RWPE2 (cell line): ENCODE results near the gene CFAP77.

Experiments used
- ATAC-seq: fragments of 200-7000 bp; cut with Tn5 transposase; 3 replicates; pipeline ENCODE4 v1.9.1; 2021; ENCODE audit warnings: low read depth
- DNase-seq: peaks from one replicate; pipeline ENCODE4 v3.0.0-alpha.2; 2020; ENCODE audit warnings: low spot score
- H3K27ac ChIP-seq: fragments of 450-650 bp; 2 replicates; pipeline ENCODE4 v1.5.1; 2017; ENCODE audit warnings: mild to moderate bottlenecking; ENCODE audit not compliant: poor library complexity, severe bottlenecking
- H3K27me3 ChIP-seq: fragments of 250-450 bp; sonication (Bioruptor Pico); 2 replicates; pipeline ENCODE4 v1.5.1; 2021; ENCODE audit warnings: mild to moderate bottlenecking, moderate library complexity; ENCODE audit not compliant: insufficient read depth, poor library complexity, severe bottlenecking
- H3K36me3 ChIP-seq: fragments of 250-450 bp; sonication (Bioruptor Pico); 2 replicates; pipeline ENCODE4 v1.5.1; 2020; ENCODE audit warnings: low read depth, mild to moderate bottlenecking, moderate library complexity
- H3K4me1 ChIP-seq: fragments of 250-450 bp; sonication (Bioruptor Pico); 2 replicates; pipeline ENCODE4 v1.5.1; 2021; ENCODE audit warnings: mild to moderate bottlenecking, moderate library complexity; ENCODE audit not compliant: insufficient read depth, poor library complexity, severe bottlenecking
- H3K4me3 ChIP-seq: fragments of 250-450 bp; sonication (Bioruptor Pico); 2 replicates; pipeline ENCODE4 v1.5.1; 2021; ENCODE audit warnings: mild to moderate bottlenecking, moderate library complexity; ENCODE audit not compliant: severe bottlenecking
- H3K9me3 ChIP-seq: fragments of 250-450 bp; sonication (Bioruptor Pico); 2 replicates; pipeline ENCODE4 v1.5.1; 2021; ENCODE audit warnings: mild to moderate bottlenecking, moderate library complexity; ENCODE audit not compliant: severe bottlenecking
- CTCF ChIP-seq: fragments of 450-650 bp; IDR thresholded peaks from one replicate; pipeline ENCODE4 v1.5.1; 2017; ENCODE audit warnings: mild to moderate bottlenecking, moderate library complexity; ENCODE audit not compliant: poor library complexity, severe bottlenecking

CFAP77 gene

DNA sequence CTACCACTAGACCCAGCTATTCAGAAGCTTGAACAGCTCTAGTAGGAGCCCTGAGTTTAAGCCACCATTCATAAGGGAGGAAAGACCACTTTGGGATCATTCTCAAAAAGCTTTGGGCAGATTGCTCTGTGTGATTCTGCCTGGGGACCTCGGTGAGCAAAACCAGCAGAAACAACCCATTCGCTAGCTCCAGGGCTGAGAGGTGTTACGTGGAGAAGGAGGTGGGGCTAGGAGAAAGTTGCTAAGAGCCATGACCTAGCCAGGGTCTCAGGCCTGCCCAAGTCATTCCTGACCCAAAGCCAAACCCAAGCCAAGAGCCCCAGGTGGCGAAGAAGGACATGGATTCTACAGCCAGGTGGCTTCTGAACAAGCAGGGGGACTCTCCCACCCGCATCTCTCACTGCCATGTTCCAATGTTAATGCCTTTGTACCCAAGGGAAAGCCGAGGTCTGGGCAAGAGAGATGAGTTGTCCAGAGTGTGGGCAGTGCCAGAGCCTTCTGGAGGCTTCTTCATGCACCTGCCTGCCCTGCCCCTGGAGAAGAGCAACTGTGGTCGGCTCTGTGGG, 168.4 kb downstream of the CFAP77 start:
- TF ChIP-seq CTCF: no peak
- peaks cover 72% of the 10 kb centered on the region for H3K27me3 ChIP-seq

DNA sequence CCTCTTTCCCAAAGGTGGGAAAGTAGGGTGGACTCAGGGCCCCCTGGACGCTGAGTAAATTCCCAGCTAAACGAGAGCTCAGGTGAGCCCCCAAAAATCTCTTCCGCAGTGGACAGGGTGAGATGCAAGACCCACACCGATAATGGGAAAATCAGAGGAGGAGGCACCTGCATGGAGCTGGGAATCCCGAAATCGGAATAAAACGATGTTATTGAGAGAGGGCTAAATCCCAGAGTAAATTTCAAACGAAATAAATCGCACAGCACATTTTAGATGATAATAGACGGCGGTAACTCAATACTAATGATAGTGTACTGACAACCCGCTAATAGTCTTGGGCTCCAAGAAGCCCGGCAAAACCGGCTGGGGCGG, 169.4 kb downstream of the CFAP77 start:
- DNase-seq: no peak
- Histone ChIP-seq H3K27ac (no peak overlapping the region), H3K27me3 (peaks cover 80% of the 10 kb centered on the region), H3K36me3 (no peaks in the 10 kb centered on the region), H3K4me1 (no peaks in the 10 kb centered on the region), H3K9me3 (no peaks in the 10 kb centered on the region), H3K4me3 (no peak overlapping the region)
- no peak for ATAC-seq
- TF ChIP-seq CTCF: no peak

More for the DNA sequence above, 168.4 kb downstream of the CFAP77 start:
- Histone ChIP-seq H3K27ac (no peak overlapping the region), H3K36me3 (no peaks in the 10 kb centered on the region), H3K4me3 (no peak overlapping the region), H3K9me3 (no peaks in the 10 kb centered on the region), H3K4me1 (no peaks in the 10 kb centered on the region)
- no peak for ATAC-seq
- DNase-seq: no peak

- Histone ChIP-seq H3K9me3 (no peaks in the 10 kb centered on the region), H3K4me3 (no peak within 1 kb of the TSS), H3K36me3 (no peaks in the 10 kb centered on the region), H3K27ac (no peak within 1 kb of the TSS), H3K4me1 (no peaks in the 10 kb centered on the region), H3K27me3 (peaks cover 97% of the 10 kb centered on the region)
- no peak for TF ChIP-seq CTCF
- no peak for ATAC-seq
- peak; percentile 38 for DNase-seq
These were observed 172.3 kb downstream of the CFAP77 start, which contains the start of gene BARHL1 for GRCh38 chr9:132582276-132582785. BARHL1 (plus strand) TSS chr9:132582606; CDS start chr9:132582798, 192 bp downstream.

DNA sequence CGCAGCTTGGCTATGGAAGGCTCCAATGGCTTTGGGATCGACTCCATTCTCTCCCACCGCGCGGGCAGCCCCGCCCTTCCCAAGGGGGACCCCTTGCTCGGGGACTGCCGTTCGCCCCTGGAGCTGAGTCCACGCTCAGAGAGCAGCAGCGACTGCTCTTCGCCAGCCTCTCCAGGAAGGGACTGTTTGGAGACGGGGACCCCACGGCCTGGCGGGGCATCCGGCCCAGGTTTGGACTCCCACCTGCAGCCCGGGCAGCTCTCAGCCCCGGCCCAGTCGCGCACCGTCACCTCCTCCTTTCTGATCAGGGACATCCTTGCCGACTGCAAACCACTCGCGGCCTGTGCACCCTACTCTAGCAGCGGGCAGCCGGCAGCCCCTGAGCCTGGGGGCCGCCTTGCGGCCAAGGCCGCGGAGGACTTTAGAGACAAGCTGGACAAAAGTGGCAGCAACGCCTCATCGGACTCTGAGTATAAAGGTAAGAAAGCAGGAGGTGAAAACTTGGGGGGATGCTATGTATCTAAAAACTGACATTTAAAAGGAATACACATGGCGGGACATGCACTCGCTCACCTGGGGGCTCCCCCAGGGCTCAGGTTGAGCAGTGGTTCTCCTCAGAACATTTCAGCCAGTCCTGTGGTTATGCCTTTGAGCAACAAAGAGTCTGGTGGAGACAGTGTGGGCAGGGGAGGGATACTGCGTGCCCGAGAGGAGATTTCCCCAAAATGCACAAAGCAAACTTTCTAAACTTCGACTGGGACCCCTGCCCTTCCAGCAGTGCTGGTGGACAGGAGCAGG, 173.0 kb downstream of the CFAP77 start:
- DNase-seq (no peak), ATAC-seq (no peak)
- H3K27me3 ChIP-seq: peaks cover 97% of the 10 kb centered on the region
- no peaks in the 10 kb centered on the region for H3K36me3 ChIP-seq
- H3K4me3 ChIP-seq: no peak overlapping the region
- no peak overlapping the region for H3K27ac ChIP-seq
- no peak for TF ChIP-seq CTCF
- no peaks in the 10 kb centered on the region for H3K9me3 ChIP-seq
- H3K4me1 ChIP-seq: no peaks in the 10 kb centered on the region
